CD14-positive monocyte (primary cell): Measurements from ENCODE around the gene THSD4. TPM values are rescaled to one million over a fixed set of nuclear protein-coding genes. Genes with fewer than 3 reads are reported as not detected.

Experiments used
- DNase-seq, 3 donors: peaks; one replicate each; pipeline ENCODE4 v3.0.0-alpha.2; 2011 to 2022
- H2AFZ ChIP-seq: 2 replicates; pipeline ENCODE4 v1.6.0; 2012; ENCODE audit warnings: mild to moderate bottlenecking, low read depth, low read length, inconsistent platforms; ENCODE audit not compliant: insufficient read depth, poor library complexity, severe bottlenecking
- H3K27ac ChIP-seq, 2 donors: 1 replicate in 1 of 2; 2 replicates in 1 of 2; pipeline ENCODE4 v1.5.1; 2012 to 2013; ENCODE audit warnings: low read length in 2 of 2, control low read depth in 1 of 2, inconsistent platforms in 1 of 2, low read depth in 1 of 2, mild to moderate bottlenecking in 1 of 2
- H3K27me3 ChIP-seq, 2 donors: one replicate each; pipeline versions ENCODE4 v1.6.0 to v1.6.1; 2011 to 2013; ENCODE audit warnings: low read length in 2 of 2; ENCODE audit not compliant: control insufficient read depth in 2 of 2, insufficient read depth in 2 of 2
- H3K36me3 ChIP-seq, 2 donors: replicated peaks in 1 of 2; 1 replicate in 1 of 2; 2 replicates in 1 of 2; pipeline versions ENCODE4 v1.5.1 to v1.6.1; 2012 to 2013; ENCODE audit warnings: low read length in 2 of 2, control low read depth in 1 of 2, inconsistent platforms in 1 of 2, mild to moderate bottlenecking in 1 of 2; ENCODE audit not compliant: insufficient read depth in 2 of 2, control insufficient read depth in 1 of 2
- H3K4me1 ChIP-seq, 2 donors: 1 replicate in 1 of 2; 2 replicates in 1 of 2; pipeline versions ENCODE4 v1.5.1 to v1.6.1; 2012 to 2013; ENCODE audit warnings: low read length in 2 of 2, control low read depth in 1 of 2, inconsistent platforms in 1 of 2, mild to moderate bottlenecking in 1 of 2, moderate library complexity in 1 of 2; ENCODE audit not compliant: insufficient read depth in 2 of 2, control insufficient read depth in 1 of 2
- H3K4me2 ChIP-seq: replicated peaks from 2 replicates; pipeline ENCODE3; 2012; ENCODE audit warnings: low read length, moderate library complexity, mild to moderate bottlenecking; ENCODE audit not compliant: poor library complexity, severe bottlenecking; ENCODE audit errors: extremely low read depth
- H3K4me3 ChIP-seq, 3 experiments: fragments of 200-600 bp in 1 of 3; sonication (generic) in 1 of 3; replicated peaks in 1 of 3; 1 replicate in 2 of 3; 2 replicates in 1 of 3; pipeline ENCODE4 v1.5.1; 2011 to 2013; ENCODE audit warnings: low read length in 3 of 3, mild to moderate bottlenecking in 3 of 3, control low read depth in 2 of 3, low read depth in 2 of 3, inconsistent platforms in 1 of 3, moderate library complexity in 1 of 3
- H3K79me2 ChIP-seq: 2 replicates; pipeline ENCODE4 v1.6.0; 2012; ENCODE audit warnings: mild to moderate bottlenecking, control low read depth, inconsistent platforms, low read length, moderate library complexity; ENCODE audit not compliant: insufficient read depth
- H3K9ac ChIP-seq: 2 replicates; pipeline ENCODE4 v1.6.0; 2017; ENCODE audit warnings: low read length, mild to moderate bottlenecking; ENCODE audit not compliant: insufficient read depth, poor library complexity, severe bottlenecking
- H3K9me3 ChIP-seq, 2 donors: replicated peaks in 1 of 2; 1 replicate in 1 of 2; 2 replicates in 1 of 2; pipeline versions ENCODE4 v1.5.1 to v1.6.1; 2012 to 2013; ENCODE audit warnings: low read length in 2 of 2, control low read depth in 1 of 2; ENCODE audit not compliant: control insufficient read depth in 1 of 2, insufficient read depth in 1 of 2
- H4K20me1 ChIP-seq: 2 replicates; pipeline ENCODE4 v1.6.0; 2012; ENCODE audit warnings: mild to moderate bottlenecking, low read length, control low read depth, moderate library complexity; ENCODE audit not compliant: insufficient read depth
- H3K27ac Mint-ChIP-seq, 7 donors: one replicate each; pipeline ENCODE4 v1.8.0; 2020; ENCODE audit warnings: mild to moderate bottlenecking in 7 of 7, mixed read lengths in 7 of 7, moderate library complexity in 6 of 7, inconsistent platforms in 2 of 7
- H3K27me3 Mint-ChIP-seq, 3 donors: one replicate each; pipeline ENCODE4 v1.8.0; 2021 to 2022; ENCODE audit warnings: low read depth in 3 of 3, mild to moderate bottlenecking in 3 of 3, mixed read lengths in 3 of 3, moderate library complexity in 3 of 3, inconsistent platforms in 1 of 3
- H3K36me3 Mint-ChIP-seq, 2 donors: one replicate each; pipeline ENCODE4 v1.8.0; 2020; ENCODE audit warnings: mixed read lengths in 2 of 2, inconsistent platforms in 1 of 2, mild to moderate bottlenecking in 1 of 2
- H3K4me1 Mint-ChIP-seq: one replicate; pipeline ENCODE4 v1.8.0; 2020; ENCODE audit warnings: mild to moderate bottlenecking, mixed read lengths
- H3K4me3 Mint-ChIP-seq, 2 donors: one replicate each; pipeline ENCODE4 v1.8.0; 2020; ENCODE audit warnings: mild to moderate bottlenecking in 2 of 2, mixed read lengths in 2 of 2, moderate library complexity in 1 of 2
- H3K9me3 Mint-ChIP-seq, 7 donors: one replicate each; pipeline ENCODE4 v1.8.0; 2020 to 2022; ENCODE audit warnings: mixed read lengths in 7 of 7, mild to moderate bottlenecking in 6 of 7, moderate library complexity in 6 of 7, inconsistent platforms in 2 of 7
- WGBS: methylation state at CpG from one replicate; pipeline ENCODE4 v1.1.5; 2013; ENCODE audit warnings: missing lambda C conversion rate; ENCODE audit not compliant: insufficient coverage; 5-methylcytosine and 5-hydroxymethylcytosine counted together
- intact Hi-C, 2 donors: fragments of 100-400 bp; cut with micrococcal nuclease; formaldehyde crosslinking; loops; one replicate each; pipeline versions ENCODE4 v1.15.0 to v1.15.1; 2023
- polyA plus RNA-seq, 3 donors: library from polyadenylated mRNA; depleted of rRNA in 1 of 3; unstranded in 2 of 3; stranded (reverse) in 1 of 3; fragments of 300-500 nt in 2 of 3; fragments of >200 nt in 1 of 3; fragmentation: Illumina TruSeq in 2 of 3; gene quantifications; 1 replicate in 2 of 3; 2 replicates in 1 of 3; pipeline ENCODE4 v1.2.3, GENCODE V29; 2012 to 2021
- TF ChIP-seq, protein P1 (sequence below): fragments of 200-600 bp; IDR thresholded peaks from one replicate; pipeline ENCODE4 v1.8.0; 2022; ENCODE audit warnings: antibody characterized with exemption, mild to moderate bottlenecking

The THSD4 gene
- polyA plus RNA-seq, 3 donors = not detected

DNA sequence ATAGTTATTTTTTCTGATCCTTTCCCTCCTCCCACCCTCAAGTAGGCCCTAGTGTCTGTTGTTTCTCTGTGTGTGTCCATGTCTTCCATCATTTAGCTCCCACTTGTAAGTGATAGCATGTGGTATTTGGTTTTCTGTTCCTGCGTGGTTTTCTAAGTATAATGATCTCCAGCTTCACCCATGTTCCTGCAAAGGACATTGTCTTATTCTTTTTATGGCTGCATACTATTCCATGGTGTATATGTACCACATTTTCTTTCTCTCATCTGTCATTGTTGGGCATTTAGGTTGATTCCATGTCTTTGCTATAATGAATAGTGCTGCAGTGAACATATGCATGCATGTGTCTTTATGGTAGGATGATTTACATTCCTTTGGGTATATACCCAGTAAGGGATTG lies 549.4 kb downstream of the THSD4 start:
- Histone ChIP-seq H3K9ac (no peak overlapping the region), H3K9me3 (no peaks in the 10 kb centered on the region), H3K4me1 (no peaks in the 10 kb centered on the region), H2AFZ (no peak overlapping the region), H3K27me3 (peaks cover 0 to 2% of the 10 kb centered on the region in 2 donors), H3K4me2 (no peak overlapping the region), H4K20me1 (no peaks in the 10 kb centered on the region), H3K27ac (no peak overlapping the region), H3K36me3 (no peaks in the 10 kb centered on the region), H3K79me2 (no peaks in the 10 kb centered on the region), H3K4me3 (no peak overlapping the region)
- Mint-ChIP-seq H3K27me3 (peaks cover 9 to 19% (median 9%) of the 10 kb centered on the region in 3 donors), H3K27ac (no peak overlapping the region), H3K4me1 (no peaks in the 10 kb centered on the region), H3K9me3 (peaks cover 0 to 3% (median 0%) of the 10 kb centered on the region in 7 donors), H3K4me3 (no peak overlapping the region), H3K36me3 (no peaks in the 10 kb centered on the region)
- DNase-seq = no peak
- TF ChIP-seq, protein P1, sequence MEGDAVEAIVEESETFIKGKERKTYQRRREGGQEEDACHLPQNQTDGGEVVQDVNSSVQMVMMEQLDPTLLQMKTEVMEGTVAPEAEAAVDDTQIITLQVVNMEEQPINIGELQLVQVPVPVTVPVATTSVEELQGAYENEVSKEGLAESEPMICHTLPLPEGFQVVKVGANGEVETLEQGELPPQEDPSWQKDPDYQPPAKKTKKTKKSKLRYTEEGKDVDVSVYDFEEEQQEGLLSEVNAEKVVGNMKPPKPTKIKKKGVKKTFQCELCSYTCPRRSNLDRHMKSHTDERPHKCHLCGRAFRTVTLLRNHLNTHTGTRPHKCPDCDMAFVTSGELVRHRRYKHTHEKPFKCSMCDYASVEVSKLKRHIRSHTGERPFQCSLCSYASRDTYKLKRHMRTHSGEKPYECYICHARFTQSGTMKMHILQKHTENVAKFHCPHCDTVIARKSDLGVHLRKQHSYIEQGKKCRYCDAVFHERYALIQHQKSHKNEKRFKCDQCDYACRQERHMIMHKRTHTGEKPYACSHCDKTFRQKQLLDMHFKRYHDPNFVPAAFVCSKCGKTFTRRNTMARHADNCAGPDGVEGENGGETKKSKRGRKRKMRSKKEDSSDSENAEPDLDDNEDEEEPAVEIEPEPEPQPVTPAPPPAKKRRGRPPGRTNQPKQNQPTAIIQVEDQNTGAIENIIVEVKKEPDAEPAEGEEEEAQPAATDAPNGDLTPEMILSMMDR = no peak
- no CpG with 5 or more reads among the region's 1 CpG for WGBS
- intact Hi-C loops = no loop called here

DNA sequence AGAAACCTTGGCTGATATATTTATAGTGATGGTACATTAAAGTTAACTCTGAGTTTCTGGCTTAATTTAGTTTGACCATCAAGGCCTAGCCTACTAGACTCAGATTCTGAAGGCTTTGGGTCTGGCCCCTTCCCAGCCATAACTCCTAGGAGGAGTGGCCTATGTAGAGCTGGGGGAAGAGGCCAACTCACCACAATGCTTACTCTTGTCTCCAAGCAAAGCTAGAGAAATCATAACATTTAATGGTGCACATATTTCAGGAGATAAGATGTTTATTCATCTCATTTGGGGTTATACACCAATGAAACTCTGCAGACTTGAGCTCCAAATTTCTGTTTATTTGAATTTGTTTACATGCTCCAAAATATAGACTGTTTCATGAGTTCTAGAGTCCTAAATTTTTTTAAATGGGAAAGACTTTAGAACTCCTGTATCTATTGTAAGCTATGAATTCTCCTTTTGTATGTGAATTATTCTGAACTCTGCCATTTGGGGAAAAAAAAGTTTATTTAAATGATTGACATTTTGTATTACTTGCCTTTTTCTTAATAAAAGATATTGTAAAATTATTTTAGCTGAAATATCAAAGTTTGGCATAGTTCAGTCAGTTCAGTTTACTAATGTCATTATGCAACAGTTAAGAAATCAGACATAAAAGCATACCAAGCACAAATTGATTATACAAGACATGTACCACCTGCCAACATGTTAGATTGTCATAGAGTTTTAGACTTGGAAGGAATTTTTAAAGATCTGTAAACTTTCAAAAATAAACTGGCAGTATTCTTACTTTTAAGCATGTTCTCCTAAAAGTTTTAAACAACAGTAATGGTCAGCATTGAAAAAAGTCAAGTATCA lies 551.7 kb downstream of the THSD4 start:
- no peak overlapping the region for H3K9ac ChIP-seq
- no peaks in the 10 kb centered on the region for H3K36me3 ChIP-seq
- Mint-ChIP-seq H3K27me3 (peaks cover 8 to 12% (median 12%) of the 10 kb centered on the region in 3 donors), H3K4me1 (no peaks in the 10 kb centered on the region), H3K27ac (no peak overlapping the region), H3K9me3 (peaks cover 0 to 7% (median 2%) of the 10 kb centered on the region in 7 donors), H3K4me3 (no peak overlapping the region), H3K36me3 (no peaks in the 10 kb centered on the region)
- no peak overlapping the region for H2AFZ ChIP-seq
- H3K9me3 ChIP-seq = no peaks in the 10 kb centered on the region
- H3K27me3 ChIP-seq = peaks cover 0 to 2% of the 10 kb centered on the region in 2 donors
- H4K20me1 ChIP-seq = no peaks in the 10 kb centered on the region
- no peaks in the 10 kb centered on the region for H3K79me2 ChIP-seq
- TF ChIP-seq, protein P1 = no peak
- intact Hi-C loops = no loop called here
- DNase-seq = no peak
- H3K27ac ChIP-seq = no peak overlapping the region
- H3K4me3 ChIP-seq = no peak overlapping the region
- no peaks in the 10 kb centered on the region for H3K4me1 ChIP-seq
- H3K4me2 ChIP-seq = no peak overlapping the region
